GM19035 (cell line): ENCODE measurements around the gene PUSL1.

Source experiments
- ATAC-seq: cut with Tn5 transposase; IDR thresholded peaks from one replicate; pipeline ENCODE4 v1.9.1; 2021; ENCODE audit not compliant: unreplicated experiment

PUSL1 gene

DNA sequence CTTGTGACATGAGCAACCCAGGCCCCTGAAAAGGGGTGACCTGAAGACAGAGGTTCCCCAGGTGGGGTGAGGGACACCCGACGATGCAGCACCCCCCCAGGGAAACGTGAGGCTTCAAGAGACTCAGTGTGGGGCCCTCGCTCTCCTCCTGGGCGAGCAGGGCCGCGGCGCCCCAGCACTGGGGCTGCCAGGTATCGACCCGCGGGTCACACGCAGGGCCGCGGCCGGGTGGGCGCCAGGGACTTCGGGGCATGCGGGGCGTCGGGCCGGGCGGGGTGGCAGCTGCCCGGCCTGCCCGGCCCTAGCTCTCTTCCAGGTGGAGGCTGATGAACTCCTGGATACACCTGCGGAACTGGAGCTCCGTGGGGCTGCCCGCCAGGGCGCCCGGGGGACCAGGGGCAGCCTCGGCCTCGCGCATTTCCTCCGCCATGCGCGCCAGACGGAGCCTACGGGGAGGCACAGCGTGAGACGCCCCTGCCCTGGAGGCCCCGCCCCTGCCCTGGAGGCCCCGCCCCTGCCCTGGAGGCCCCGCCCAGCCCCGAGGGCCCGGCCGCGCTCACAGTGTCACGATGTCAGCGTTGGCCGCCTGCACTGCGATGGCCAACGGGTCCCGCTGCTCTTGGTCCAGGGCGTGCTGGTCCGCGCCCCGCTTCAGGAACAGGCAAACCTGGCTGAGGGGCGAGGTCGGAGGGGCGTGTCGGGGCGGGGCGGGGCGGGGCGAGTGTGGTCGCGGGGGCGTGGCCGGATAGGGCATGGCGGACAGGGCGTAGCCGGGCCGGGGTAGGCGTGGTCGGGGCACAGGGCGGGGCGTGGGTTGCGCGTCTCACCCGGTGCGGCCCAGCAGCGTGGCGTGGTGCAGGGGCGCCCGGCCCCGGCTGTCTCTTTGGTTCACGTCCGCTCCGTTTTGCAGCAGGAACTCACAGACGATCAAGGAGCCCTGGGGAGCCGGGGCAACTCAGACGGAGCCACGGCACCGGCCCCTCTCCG, 14.8 kb upstream of the PUSL1 start:
- ATAC-seq = no peak

DNA sequence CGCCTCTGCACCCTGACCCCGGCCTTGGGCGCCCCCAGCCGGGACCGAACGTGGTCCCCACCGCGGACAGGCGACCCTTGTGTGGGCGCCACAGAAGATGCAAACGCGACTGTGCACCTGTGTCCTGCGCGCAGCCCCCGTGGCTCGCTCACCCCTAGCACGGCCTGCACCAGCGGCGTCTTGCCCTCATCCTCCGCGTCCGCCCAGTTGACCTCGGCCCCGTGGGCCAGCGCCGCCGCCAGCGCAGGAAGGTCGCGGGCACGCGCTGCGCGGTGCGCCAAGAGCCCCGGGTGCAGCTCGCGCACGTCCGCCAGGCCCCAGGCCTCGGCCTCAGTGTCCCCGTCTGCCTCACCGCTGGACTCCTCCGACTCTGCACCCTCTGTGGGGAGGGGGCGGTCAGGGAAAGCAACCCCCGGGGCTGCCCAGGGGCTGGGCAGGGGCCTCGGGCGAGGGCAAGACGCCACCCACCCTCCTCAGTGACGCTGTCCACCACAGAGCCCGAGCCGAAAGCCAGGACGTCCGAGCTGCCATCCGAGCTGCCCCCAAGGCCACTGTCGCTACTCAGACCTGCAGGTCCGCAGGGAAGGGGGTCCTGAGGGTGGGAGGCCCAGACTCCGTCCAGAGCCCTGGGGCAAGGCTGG, 14.0 kb upstream of the PUSL1 start:
- ATAC-seq = no peak

DNA sequence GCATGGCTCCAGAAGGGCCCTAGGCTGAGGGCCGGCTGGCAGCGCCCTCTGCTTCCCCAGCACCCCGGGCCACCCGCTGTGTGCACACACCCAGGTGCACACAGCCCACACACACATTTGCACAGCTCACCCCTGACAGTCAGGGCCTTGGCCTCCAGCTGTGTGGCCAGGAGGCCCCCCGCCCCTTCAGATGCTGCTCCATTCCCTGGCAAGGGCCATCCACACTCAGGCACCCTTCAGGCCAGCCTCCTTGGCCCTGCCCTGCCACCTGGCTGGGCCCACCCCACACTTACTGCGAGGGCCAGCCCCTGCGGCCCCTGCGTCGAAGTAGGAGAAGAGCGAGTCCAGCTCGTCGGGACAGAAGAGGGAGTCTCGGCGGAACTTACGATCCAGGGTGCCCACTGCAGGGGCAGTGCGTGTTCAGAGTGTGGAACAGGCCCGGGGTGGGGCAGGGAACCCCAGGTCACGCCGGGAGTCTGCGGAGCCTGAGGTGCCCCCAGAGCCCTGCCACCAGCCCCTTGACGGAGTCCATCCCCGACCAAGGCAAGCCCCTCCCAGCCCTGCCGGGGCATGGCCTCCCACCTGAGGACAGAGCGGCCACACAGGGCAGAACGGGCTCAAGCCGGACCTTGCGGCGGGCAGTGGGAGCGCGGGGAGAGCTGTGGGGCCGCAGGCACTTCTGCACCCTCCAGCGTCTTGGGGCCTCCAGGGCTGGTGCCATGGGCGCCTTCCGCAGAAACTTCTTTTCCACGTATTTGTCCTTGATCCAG, 13.1 kb upstream of the PUSL1 start:
- no peak for ATAC-seq

GRCh38 chr1:1296070-1297061, 12.0 kb upstream of the PUSL1 start:
- no peak for ATAC-seq

DNA sequence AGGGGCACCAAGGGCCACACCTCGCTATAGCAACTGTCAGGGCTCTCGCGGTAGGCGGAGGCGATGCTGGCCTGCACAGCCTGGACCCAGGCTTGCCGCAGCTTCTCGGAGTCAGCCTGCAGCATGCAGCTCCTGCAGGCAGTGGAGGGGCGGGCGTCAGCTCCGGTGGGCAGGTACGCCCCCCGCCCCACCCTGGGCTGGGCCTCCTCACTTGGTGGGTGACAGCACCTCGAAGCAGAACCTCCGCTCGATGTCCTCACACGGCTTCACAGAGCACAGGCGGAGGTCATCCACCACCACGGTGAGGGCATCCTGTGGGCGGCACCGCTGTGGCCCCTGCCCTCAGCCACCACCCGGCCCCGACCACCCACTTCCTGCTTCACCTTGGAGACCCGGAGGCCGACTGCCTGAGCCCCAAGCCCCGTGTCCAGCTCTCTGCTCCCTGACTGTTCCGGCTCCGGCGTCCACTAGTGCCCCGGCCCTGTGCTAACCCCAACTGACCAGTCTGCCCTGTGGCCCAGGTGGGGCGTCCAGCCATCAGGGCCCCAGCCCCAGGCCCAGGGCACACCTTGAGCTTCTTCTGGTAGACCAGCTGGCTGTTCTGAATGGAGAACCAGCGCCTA, 10.5 kb upstream of the PUSL1 start:
- no peak for ATAC-seq

DNA sequence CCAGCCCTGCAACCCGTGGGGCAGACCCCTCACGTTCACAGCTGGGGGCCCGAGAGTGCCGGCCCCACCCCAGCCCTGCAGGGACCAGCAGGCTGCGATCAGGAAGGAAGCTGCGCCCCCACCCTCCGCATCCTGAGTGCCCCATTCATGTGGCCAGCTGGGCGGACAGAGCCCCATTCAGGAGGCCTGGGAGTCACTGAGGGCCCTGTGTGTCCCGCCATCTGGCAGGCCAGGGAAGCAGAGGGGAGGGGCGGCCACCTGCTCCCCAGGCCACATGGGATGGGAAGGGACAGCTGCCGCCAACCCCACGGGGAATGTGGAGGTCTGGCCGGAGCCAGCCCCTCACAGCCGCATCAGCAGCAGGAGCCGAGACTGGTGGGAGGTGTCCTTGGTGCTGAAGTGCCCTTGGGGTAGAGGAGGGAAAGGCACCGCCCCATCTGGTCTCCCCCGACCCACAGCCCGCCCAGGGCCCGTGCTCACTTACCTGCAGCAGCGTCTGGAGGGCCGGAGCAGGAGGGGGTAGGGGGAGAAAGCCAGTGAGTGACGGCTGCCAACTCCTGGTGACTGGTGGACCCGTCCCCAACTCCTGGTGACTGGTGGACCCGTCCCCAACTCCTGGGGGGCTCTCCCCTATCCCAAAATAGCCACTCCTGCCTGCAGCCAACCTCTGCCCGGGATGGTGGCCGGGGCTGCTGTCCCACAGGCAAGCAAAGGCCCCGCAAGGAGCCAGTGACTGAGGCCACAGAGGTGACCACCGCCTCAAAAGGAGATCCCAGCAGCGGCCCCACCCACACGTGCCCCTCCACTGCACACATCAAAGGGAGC, 9.3 kb upstream of the PUSL1 start:
- no peak for ATAC-seq

- no peak for ATAC-seq
Observed at GRCh38 chr1:1299686-1300351, 8.6 kb upstream of the PUSL1 start.

- ATAC-seq = no peak
Observed at GRCh38 chr1:1300352-1300739, 8.1 kb upstream of the PUSL1 start.

- no peak for ATAC-seq
Observed at GRCh38 chr1:1302006-1302430, 6.4 kb upstream of the PUSL1 start.

- ATAC-seq = no peak
Observed at GRCh38 chr1:1302951-1303509, 5.4 kb upstream of the PUSL1 start.

GRCh38 chr1:1303736-1304135, 4.7 kb upstream of the PUSL1 start:
- ATAC-seq = no peak

DNA sequence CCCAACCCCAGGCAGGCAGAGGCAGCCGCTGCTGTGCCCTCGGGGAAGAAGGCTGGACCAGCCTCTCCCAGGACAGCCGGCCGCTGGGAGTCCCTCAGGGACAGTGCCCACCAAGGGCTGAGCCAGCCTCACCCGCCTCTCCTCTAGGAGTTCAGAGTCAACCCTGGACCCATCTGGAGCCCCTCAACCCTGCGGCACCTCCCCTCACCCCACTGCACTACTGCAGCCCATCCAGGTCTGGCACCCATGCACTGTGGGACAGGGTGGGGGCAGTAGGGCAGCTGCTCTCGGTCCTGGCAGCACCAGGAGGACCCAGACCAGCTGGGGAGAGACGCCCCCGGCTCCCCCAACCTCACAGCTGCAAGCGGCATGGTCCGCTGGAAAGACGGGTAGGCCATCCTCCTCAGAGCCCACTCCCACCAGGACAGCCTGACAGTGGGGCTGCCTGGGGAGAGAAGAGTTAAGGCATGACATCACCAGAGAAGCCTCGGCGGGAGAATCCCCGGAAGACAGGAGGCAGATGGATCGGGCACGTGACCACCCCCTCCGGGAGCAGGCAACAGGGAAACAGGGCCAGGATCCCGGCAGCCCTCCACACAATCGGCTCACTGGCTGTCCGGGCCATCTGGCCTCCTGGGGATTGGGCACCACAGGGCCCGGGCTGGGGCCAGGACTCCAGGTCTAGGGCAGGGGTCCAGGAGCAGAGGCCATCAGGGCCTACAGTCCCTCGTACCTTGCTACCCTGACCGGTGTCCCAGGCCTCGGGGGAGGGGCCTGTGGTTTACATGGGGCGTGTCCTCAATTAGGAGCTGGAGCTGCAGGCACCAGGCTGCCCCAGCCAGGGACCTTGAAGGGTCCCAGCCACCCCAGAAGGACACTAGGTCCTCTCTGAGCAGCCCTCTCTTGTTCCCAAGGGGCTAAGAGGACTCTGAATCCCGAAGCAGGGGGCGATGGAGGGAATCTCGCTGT, 3.8 kb upstream of the PUSL1 start:
- ATAC-seq = no peak

GRCh38 chr1:1305300-1306069, 2.9 kb upstream of the PUSL1 start:
- ATAC-seq = no peak

DNA sequence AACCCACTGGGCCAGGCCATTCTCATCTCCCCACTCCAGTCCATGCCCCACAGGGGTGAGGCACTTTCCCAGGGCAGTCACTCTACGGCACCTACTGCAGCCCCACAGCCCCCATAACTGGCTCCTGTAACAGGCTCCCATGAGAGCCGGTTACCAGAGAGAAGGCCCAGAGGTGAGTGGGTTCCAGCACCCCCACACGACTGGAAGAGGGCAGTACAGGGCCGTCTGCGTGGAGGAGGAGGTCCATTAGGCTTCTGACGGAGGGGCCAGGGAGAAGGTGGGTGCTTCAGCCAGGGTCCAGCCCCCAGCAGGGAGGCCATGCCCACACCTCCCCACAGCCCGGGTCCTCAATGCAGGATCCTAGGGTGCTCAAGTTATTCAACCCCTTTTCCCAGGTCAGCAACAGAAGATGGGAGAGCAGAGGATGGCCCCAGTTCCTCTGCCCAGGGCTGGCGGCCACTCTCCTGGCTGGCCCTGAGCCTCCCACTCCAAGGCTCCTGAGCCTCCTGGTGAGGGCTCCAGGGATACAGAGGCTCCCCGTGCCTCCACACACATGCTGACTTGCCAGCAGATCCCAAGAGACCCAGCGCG, 2.2 kb upstream of the PUSL1 start:
- no peak for ATAC-seq

DNA sequence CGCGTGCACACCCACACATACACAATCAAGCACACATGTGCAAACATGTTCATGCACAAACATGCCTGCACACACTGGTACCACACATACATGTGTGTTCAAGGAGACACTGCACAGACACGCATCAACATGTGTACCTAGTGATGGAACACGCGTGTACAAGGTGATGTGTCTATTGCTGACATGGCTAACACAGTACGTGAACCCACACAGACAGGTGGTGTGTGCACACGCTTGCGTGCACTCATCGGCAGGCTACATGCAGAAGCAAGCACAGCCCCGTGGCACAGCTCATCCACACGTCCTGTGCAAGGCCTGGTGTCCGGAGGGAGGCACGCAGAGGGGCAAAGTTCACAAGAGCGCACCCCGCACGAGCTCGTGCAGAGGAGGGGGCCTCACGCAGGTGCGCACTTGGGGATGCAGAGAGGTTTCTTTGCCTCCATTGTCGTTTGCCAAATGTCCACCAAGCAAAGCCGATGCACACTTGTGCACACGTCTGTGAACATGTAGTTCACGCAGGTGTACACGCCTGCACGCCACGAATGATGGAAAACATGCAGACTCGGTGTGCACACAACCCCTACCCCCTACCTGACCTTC, 1.6 kb upstream of the PUSL1 start:
- no peak for ATAC-seq
